SK-N-SH (cell line): ENCODE data around the gene TMEM44. TPM values are rescaled to one million over a fixed set of nuclear protein-coding genes. Genes with fewer than 3 reads are reported as not detected.

Source experiments
- CTCF ChIA-PET: fragments of 300-600, 350-600 bp; formaldehyde crosslinking; extraction: SDS; loops from one replicate; lab custom pipeline; 2021; lab: Yijun Ruan, JAX
- POLR2A ChIA-PET: fragments of 350-600 bp; sonication (Branson Sonifier 250); formaldehyde crosslinking; extraction: SDS; loops from one replicate; lab custom pipeline; 2020; ENCODE audit warnings: antibody characterized with exemption, inconsistent platforms; lab: Yijun Ruan, JAX
- DNase-seq: peaks from one replicate; pipeline ENCODE4 v3.0.0; 2012
- H2AFZ ChIP-seq: fragments of 200-600 bp; sonication (generic); 2 replicates; pipeline ENCODE4 v1.8.1; 2016; ENCODE audit warnings: antibody characterized with exemption, mild to moderate bottlenecking, low read depth
- H3F3A ChIP-seq: fragments of 200-600 bp; sonication (generic); replicated peaks from 2 replicates; pipeline ENCODE3; 2016; ENCODE audit warnings: antibody characterized with exemption, mild to moderate bottlenecking; ENCODE audit not compliant: insufficient read depth
- H3K27ac ChIP-seq, 2 experiments: fragments of 200-500 bp in 1 of 2; fragments of 200-600 bp in 1 of 2; sonication (Bioruptor generic) in 1 of 2; sonication (generic), shearing (Covaris generic) in 1 of 2; 2 replicates each; pipeline versions ENCODE4 v1.5.1 to v1.6.1; 2014 to 2016; ENCODE audit warnings: low read depth in 2 of 2, inconsistent platforms in 1 of 2, low read length in 1 of 2, mild to moderate bottlenecking in 1 of 2, mixed read lengths in 1 of 2
- H3K27me3 ChIP-seq: fragments of 200-600 bp; sonication (generic), shearing (Covaris generic); 2 replicates; pipeline ENCODE4 v1.6.1; 2016; ENCODE audit warnings: mixed run types; ENCODE audit not compliant: insufficient read depth
- H3K36me3 ChIP-seq, 2 experiments: fragments of 200-500 bp in 1 of 2; fragments of 200-600 bp in 1 of 2; sonication (Bioruptor generic) in 1 of 2; sonication (generic) in 1 of 2; replicated peaks in 1 of 2; 2 replicates each; pipeline versions ENCODE3 to v1.5.1; 2014 to 2016; ENCODE audit warnings: low read length in 1 of 2, mild to moderate bottlenecking in 1 of 2; ENCODE audit not compliant: insufficient read depth in 2 of 2, control insufficient read depth in 1 of 2
- H3K4me1 ChIP-seq, 2 experiments: fragments of 200-500 bp in 1 of 2; fragments of 200-600 bp in 1 of 2; sonication (Bioruptor generic) in 1 of 2; sonication (generic), shearing (Covaris generic) in 1 of 2; 2 replicates each; pipeline versions ENCODE4 v1.5.1 to v1.6.1; 2014 to 2016; ENCODE audit warnings: low read depth in 1 of 2, low read length in 1 of 2, mixed run types in 1 of 2; ENCODE audit not compliant: insufficient read depth in 2 of 2, control insufficient read depth in 1 of 2
- H3K4me2 ChIP-seq: fragments of 200-600 bp; sonication (generic), shearing (Covaris generic); 2 replicates; pipeline ENCODE4 v1.6.1; 2017; ENCODE audit warnings: mixed run types
- H3K4me3 ChIP-seq, 2 experiments: fragments of 200-500 bp in 1 of 2; fragments of 200-600 bp in 1 of 2; sonication (Bioruptor generic) in 1 of 2; sonication (generic), shearing (Covaris generic) in 1 of 2; 2 replicates each; pipeline versions ENCODE4 v1.5.1 to v1.8.1; 2014 to 2016; ENCODE audit warnings: low read depth in 2 of 2, inconsistent platforms in 1 of 2, low read length in 1 of 2, mild to moderate bottlenecking in 1 of 2, mixed read lengths in 1 of 2, moderate library complexity in 1 of 2
- H3K79me2 ChIP-seq: fragments of 200-600 bp; sonication (generic); 2 replicates; pipeline ENCODE4 v1.8.1; 2017; ENCODE audit warnings: mild to moderate bottlenecking; ENCODE audit not compliant: insufficient read depth
- H3K9ac ChIP-seq: fragments of 200-600 bp; sonication (generic); 2 replicates; pipeline ENCODE4 v1.6.1; 2017; ENCODE audit warnings: mixed run types
- H3K9me2 ChIP-seq: fragments of 200-600 bp; sonication (generic); 2 replicates; pipeline ENCODE4 v1.6.1; 2017; ENCODE audit warnings: mixed run types
- H3K9me3 ChIP-seq: fragments of 200-600 bp; sonication (generic); 2 replicates; pipeline ENCODE4 v1.6.1; 2017; ENCODE audit warnings: mixed run types, mild to moderate bottlenecking, moderate library complexity
- H4K20me1 ChIP-seq: fragments of 200-600 bp; sonication (generic); 2 replicates; pipeline ENCODE4 v1.6.1; 2017; ENCODE audit warnings: mild to moderate bottlenecking, mixed run types; ENCODE audit not compliant: insufficient read depth
- EP300 ChIP-seq, 2 experiments: IDR thresholded peaks; 2 replicates each; pipeline versions ENCODE4 v1.4.0 to v1.6.1; 2012; ENCODE audit warnings: borderline replicate concordance in 1 of 2, low read depth in 1 of 2, low read length in 1 of 2
- GATA2 ChIP-seq: sonication (generic); formaldehyde crosslinking; IDR thresholded peaks from 2 replicates; pipeline ENCODE4 v1.5.0; 2020; ENCODE audit warnings: mild to moderate bottlenecking, missing genetic modification reagents
- JUND ChIP-seq: IDR thresholded peaks from 2 replicates; pipeline ENCODE4 v1.4.0; 2012
- MEF2A ChIP-seq: IDR thresholded peaks from 2 replicates; pipeline ENCODE4 v1.4.0; 2012; ENCODE audit warnings: low read depth, borderline replicate concordance
- MXI1 ChIP-seq: IDR thresholded peaks from 2 replicates; pipeline ENCODE4 v1.6.1; 2012; ENCODE audit warnings: mild to moderate bottlenecking, low read depth, low read length, improper control_type of control experiment
- NRF1 ChIP-seq: IDR thresholded peaks from 2 replicates; pipeline ENCODE4 v1.6.1; 2012; ENCODE audit warnings: low read depth, mild to moderate bottlenecking, low read length
- POLR2AphosphoS5 ChIP-seq: IDR thresholded peaks from 2 replicates; pipeline ENCODE4 v1.6.1; 2012; ENCODE audit warnings: low read depth, low read length
- RAD21 ChIP-seq: IDR thresholded peaks from 2 replicates; pipeline ENCODE4 v1.6.1; 2012; ENCODE audit warnings: mild to moderate bottlenecking, low read length
- RCOR1 ChIP-seq: fragments of 150-350 bp; IDR thresholded peaks from 2 replicates; pipeline ENCODE4 v1.6.1; 2017; ENCODE audit warnings: antibody characterized with exemption, low read length
- RXRA ChIP-seq: IDR thresholded peaks from 2 replicates; pipeline ENCODE4 v1.4.0; 2012; ENCODE audit warnings: low read depth, mild to moderate bottlenecking, borderline replicate concordance
- SMC3 ChIP-seq: IDR thresholded peaks from 2 replicates; pipeline ENCODE4 v1.6.1; 2012; ENCODE audit warnings: low read depth, low read length, improper control_type of control experiment
- TAF1 ChIP-seq: IDR thresholded peaks from 2 replicates; pipeline ENCODE4 v1.6.1; 2012; ENCODE audit warnings: low read depth, mild to moderate bottlenecking, low read length, moderate library complexity, borderline replicate concordance
- TEAD4 ChIP-seq: IDR thresholded peaks from 2 replicates; pipeline ENCODE4 v1.4.0; 2012; ENCODE audit warnings: mild to moderate bottlenecking, borderline replicate concordance; ENCODE audit not compliant: insufficient read depth
- YY1 ChIP-seq: IDR thresholded peaks from 2 replicates; pipeline ENCODE4 v1.4.0; 2012; ENCODE audit warnings: low read depth, mild to moderate bottlenecking
- WGBS: methylation state at CpG from one replicate; pipeline ENCODE4 v1.1.6; 2017; ENCODE audit warnings: low lambda C conversion rate; 5-methylcytosine and 5-hydroxymethylcytosine counted together
- polyA plus RNA-seq, 3 experiments: library from polyadenylated mRNA; depleted of rRNA; stranded (reverse); fragments of >200 nt; gene quantifications; 2 replicates each; pipeline ENCODE4 v1.2.3, GENCODE V29; 2012
- TF ChIP-seq, protein P1 (sequence below): IDR thresholded peaks from 2 replicates; pipeline ENCODE4 v1.4.0; 2012; ENCODE audit warnings: low read depth, borderline replicate concordance
- TF ChIP-seq, protein P2 (sequence below): fragments of 200-600 bp; sonication (generic); IDR thresholded peaks from 2 replicates; pipeline ENCODE4 v1.6.1; 2017; ENCODE audit warnings: antibody characterized with exemption, mild to moderate bottlenecking, moderate library complexity
- TF ChIP-seq, protein P3 (sequence below): IDR thresholded peaks from 2 replicates; pipeline ENCODE4 v1.4.0; 2012; ENCODE audit warnings: low read depth
- TF ChIP-seq, protein P4 (sequence below): fragments of 150-350 bp; IDR thresholded peaks from 2 replicates; pipeline ENCODE4 v1.6.1; 2017; ENCODE audit warnings: antibody characterized with exemption, low read length, low read depth, borderline replicate concordance
- TF ChIP-seq, protein P5 (sequence below): IDR thresholded peaks from 2 replicates; pipeline ENCODE4 v1.4.0; 2012; ENCODE audit warnings: low read depth, borderline replicate concordance
- TF ChIP-seq, protein P6 (sequence below): IDR thresholded peaks from 2 replicates; pipeline ENCODE4; 2012

Gene TMEM44
- polyA plus RNA-seq, 1 of the 3 experiments (the other 2 are of a cell fraction) = 22.6 TPM

DNA sequence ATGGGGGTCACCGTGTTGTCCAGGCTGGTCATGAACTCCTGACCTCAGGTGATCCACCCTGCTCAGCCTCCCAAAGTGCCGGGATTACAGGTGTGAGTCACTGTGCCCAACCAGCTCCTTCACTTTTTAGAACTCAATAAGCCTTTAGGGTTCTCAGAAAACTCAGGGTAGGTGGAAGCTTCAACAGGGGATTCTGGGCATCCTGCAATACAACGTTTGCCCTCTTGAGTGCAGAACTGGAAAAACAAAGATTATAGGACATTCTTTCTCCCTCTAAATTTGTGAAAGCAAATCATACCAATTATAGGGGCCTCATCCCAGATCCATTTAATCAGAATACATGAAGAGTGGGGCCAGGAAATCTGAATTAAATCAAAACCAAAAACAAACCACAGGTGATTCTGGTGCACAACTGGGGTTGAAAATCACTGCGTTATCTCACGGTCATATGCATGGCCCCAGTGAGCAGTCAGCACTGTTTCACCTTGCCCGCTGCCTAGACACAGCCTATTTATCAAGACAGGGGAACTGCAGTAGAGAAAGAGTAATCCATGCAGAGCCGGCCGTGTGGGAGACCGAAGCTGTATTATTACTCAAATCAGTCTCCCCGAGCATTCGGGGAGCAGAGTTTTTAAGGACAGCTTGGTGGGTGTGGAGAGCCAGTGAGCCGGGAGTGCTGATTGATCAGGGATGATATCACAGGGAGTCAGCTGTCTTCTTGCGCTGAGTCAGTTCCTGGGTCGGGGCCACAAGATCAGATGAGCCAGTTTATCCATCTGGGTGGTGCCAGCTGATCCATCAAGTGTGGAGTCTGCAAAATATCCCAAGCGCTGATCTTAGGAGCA lies 58.4 kb downstream of the TMEM44 start:
- Histone ChIP-seq H3K27ac (peak overlapping the region in 1 of 2 experiments; percentile 93; a peak in 2 of 4 replicates), H3K4me2 (peak overlapping the region; percentile 64), H3K4me1 (peaks cover 2 to 50% of the 10 kb centered on the region in 2 experiments; a peak in 3 of 4 replicates), H3K9me3 (no peaks in the 10 kb centered on the region), H3K79me2 (no peaks in the 10 kb centered on the region), H3F3A (peaks cover 40% of the 10 kb centered on the region), H3K9ac (peak overlapping the region; percentile 58), H4K20me1 (no peaks in the 10 kb centered on the region), H3K36me3 (no peaks in the 10 kb centered on the region), H2AFZ (0 out of 2 replicates have a peak overlapping the region, but pooled peaks have one; percentile 38), H3K9me2 (no peaks in the 10 kb centered on the region), H3K27me3 (no peaks in the 10 kb centered on the region), H3K4me3 (no peak overlapping the region)
- 37% methylated on average over 10 of the region's 15 CpGs for WGBS
- ChIA-PET CTCF (interaction anchor here (0.6 to 5.3 kb wide), 7 partner anchors 11 to 242 kb away, joined by 3 to 25 read pairs (median 3); no protein-coding TSS in a partner anchor), POLR2A (no interaction called here)
- DNase-seq = no peak
- TF ChIP-seq, protein P1, sequence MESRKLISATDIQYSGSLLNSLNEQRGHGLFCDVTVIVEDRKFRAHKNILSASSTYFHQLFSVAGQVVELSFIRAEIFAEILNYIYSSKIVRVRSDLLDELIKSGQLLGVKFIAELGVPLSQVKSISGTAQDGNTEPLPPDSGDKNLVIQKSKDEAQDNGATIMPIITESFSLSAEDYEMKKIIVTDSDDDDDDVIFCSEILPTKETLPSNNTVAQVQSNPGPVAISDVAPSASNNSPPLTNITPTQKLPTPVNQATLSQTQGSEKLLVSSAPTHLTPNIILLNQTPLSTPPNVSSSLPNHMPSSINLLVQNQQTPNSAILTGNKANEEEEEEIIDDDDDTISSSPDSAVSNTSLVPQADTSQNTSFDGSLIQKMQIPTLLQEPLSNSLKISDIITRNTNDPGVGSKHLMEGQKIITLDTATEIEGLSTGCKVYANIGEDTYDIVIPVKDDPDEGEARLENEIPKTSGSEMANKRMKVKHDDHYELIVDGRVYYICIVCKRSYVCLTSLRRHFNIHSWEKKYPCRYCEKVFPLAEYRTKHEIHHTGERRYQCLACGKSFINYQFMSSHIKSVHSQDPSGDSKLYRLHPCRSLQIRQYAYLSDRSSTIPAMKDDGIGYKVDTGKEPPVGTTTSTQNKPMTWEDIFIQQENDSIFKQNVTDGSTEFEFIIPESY = 0 out of 2 replicates have a peak, but pooled peaks have one; percentile 35
- TF ChIP-seq, protein P2, sequence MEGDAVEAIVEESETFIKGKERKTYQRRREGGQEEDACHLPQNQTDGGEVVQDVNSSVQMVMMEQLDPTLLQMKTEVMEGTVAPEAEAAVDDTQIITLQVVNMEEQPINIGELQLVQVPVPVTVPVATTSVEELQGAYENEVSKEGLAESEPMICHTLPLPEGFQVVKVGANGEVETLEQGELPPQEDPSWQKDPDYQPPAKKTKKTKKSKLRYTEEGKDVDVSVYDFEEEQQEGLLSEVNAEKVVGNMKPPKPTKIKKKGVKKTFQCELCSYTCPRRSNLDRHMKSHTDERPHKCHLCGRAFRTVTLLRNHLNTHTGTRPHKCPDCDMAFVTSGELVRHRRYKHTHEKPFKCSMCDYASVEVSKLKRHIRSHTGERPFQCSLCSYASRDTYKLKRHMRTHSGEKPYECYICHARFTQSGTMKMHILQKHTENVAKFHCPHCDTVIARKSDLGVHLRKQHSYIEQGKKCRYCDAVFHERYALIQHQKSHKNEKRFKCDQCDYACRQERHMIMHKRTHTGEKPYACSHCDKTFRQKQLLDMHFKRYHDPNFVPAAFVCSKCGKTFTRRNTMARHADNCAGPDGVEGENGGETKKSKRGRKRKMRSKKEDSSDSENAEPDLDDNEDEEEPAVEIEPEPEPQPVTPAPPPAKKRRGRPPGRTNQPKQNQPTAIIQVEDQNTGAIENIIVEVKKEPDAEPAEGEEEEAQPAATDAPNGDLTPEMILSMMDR = peak; percentile 48
- TF ChIP-seq RAD21 = no peak
- TF ChIP-seq, protein P3, sequence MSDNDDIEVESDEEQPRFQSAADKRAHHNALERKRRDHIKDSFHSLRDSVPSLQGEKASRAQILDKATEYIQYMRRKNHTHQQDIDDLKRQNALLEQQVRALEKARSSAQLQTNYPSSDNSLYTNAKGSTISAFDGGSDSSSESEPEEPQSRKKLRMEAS = 0 out of 2 replicates have a peak, but pooled peaks have one; percentile 40
- no peak for TF ChIP-seq GATA2 (CRISPR knock-in tag)
- TF ChIP-seq YY1 = no peak
- TF ChIP-seq NRF1 = no peak
- TF ChIP-seq, protein P4, sequence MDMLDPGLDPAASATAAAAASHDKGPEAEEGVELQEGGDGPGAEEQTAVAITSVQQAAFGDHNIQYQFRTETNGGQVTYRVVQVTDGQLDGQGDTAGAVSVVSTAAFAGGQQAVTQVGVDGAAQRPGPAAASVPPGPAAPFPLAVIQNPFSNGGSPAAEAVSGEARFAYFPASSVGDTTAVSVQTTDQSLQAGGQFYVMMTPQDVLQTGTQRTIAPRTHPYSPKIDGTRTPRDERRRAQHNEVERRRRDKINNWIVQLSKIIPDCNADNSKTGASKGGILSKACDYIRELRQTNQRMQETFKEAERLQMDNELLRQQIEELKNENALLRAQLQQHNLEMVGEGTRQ = no peak
- TF ChIP-seq, protein P5, sequence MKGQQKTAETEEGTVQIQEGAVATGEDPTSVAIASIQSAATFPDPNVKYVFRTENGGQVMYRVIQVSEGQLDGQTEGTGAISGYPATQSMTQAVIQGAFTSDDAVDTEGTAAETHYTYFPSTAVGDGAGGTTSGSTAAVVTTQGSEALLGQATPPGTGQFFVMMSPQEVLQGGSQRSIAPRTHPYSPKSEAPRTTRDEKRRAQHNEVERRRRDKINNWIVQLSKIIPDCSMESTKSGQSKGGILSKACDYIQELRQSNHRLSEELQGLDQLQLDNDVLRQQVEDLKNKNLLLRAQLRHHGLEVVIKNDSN = no peak
- no peak for TF ChIP-seq RCOR1
- TF ChIP-seq MEF2A = no peak
- peak; percentile 80 for TF ChIP-seq JUND
- TF ChIP-seq, protein P6, sequence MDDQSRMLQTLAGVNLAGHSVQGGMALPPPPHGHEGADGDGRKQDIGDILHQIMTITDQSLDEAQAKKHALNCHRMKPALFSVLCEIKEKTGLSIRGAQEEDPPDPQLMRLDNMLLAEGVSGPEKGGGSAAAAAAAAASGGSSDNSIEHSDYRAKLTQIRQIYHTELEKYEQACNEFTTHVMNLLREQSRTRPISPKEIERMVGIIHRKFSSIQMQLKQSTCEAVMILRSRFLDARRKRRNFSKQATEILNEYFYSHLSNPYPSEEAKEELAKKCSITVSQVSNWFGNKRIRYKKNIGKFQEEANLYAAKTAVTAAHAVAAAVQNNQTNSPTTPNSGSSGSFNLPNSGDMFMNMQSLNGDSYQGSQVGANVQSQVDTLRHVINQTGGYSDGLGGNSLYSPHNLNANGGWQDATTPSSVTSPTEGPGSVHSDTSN = peak; percentile 87
- TF ChIP-seq TAF1 = no peak
- no peak for TF ChIP-seq MXI1
- 0 out of 2 replicates have a peak, but pooled peaks have one; percentile 32 for TF ChIP-seq TEAD4
- TF ChIP-seq SMC3 = no peak
- TF ChIP-seq EP300 (IDR thresholded peaks at IDR 0.05; ENCODE audit: borderline replicate concordance in 1 of 2, low read depth in 1 of 2, low read length in 1 of 2) = peak in 1 of 2 experiments; percentile 78; a peak in 1 of 4 replicates
- no peak; the same call in 1 of the 2 replicates for TF ChIP-seq RXRA
- no peak for TF ChIP-seq POLR2AphosphoS5
